SH-SY5Y (cell line): Measurements from ENCODE around the gene VPS11.

Source experiments
- GATA2 ChIP-seq: IDR thresholded peaks from 2 replicates; pipeline ENCODE4 v1.6.1; 2011; ENCODE audit warnings: mild to moderate bottlenecking, low read depth, low read length
- GATA3 ChIP-seq: IDR thresholded peaks from 2 replicates; pipeline ENCODE4 v1.6.1; 2011; ENCODE audit warnings: low read depth, mild to moderate bottlenecking, low read length, moderate library complexity

- TF ChIP-seq GATA2 (no peak), GATA3 (no peak)
These were observed 44.8 kb downstream of the VPS11 start for GRCh38 chr11:119112314-119113020.
